ENCODE measurements around the gene IP6K3. TPM values are rescaled to one million over a fixed set of nuclear protein-coding genes. Genes with fewer than 3 reads are reported as not detected.

IP6K3 gene
- total RNA-seq, 1 donor from 2014 or later, result not detected

- DNase-seq, result no peak
- intact Hi-C loops (cut with micrococcal nuclease), result no loop called here
- no peaks in the 10 kb centered on the region for H3K4me1 Mint-ChIP-seq
- H3K9me3 Mint-ChIP-seq, result no peaks in the 10 kb centered on the region
- ATAC-seq (ENCODE audit: low read depth), result no peak
- TF ChIP-seq CTCF (IDR thresholded peaks at IDR 0.05), result no peak
- POLR2A ChIA-PET, result interaction anchor here (1.7 kb wide), 1 partner anchor 10 kb away, joined by 4 read pairs; no protein-coding TSS in a partner anchor
- H3K36me3 Mint-ChIP-seq (ENCODE audit: low read depth), result peaks cover 96% of the 10 kb centered on the region
- no peaks in the 10 kb centered on the region for H3K27me3 Mint-ChIP-seq
- no peak overlapping the region for H3K27ac Mint-ChIP-seq
- CTCF ChIA-PET, result interaction anchor here (1.0 to 1.2 kb wide), 2 partner anchors 8 to 10 kb away, joined by 3 read pairs; no protein-coding TSS in a partner anchor
- H3K4me3 Mint-ChIP-seq, result no peak overlapping the region
These were observed 31.0 kb upstream of the IP6K3 start for GRCh38 chr6:33777398-33778388.

- H3K9me3 Mint-ChIP-seq, result no peaks in the 10 kb centered on the region
- intact Hi-C loops (cut with micrococcal nuclease), result no loop called here
- no peak overlapping the region for H3K4me3 Mint-ChIP-seq
- ChIA-PET CTCF (no interaction called here), POLR2A (no interaction called here)
- ATAC-seq (ENCODE audit: low read depth) (no peak), DNase-seq (no peak)
- no peak for TF ChIP-seq CTCF (IDR thresholded peaks at IDR 0.05)
- H3K27ac Mint-ChIP-seq, result no peak overlapping the region
- no peaks in the 10 kb centered on the region for H3K4me1 Mint-ChIP-seq
- H3K27me3 Mint-ChIP-seq, result no peaks in the 10 kb centered on the region
- peaks cover 95% of the 10 kb centered on the region for H3K36me3 Mint-ChIP-seq (ENCODE audit: low read depth)
These were observed 30.1 kb upstream of the IP6K3 start for GRCh38 chr6:33776764-33777163.

GRCh38 chr6:33776186-33776585 lies 29.5 kb upstream of the IP6K3 start:
- Mint-ChIP-seq H3K9me3 (no peaks in the 10 kb centered on the region), H3K27me3 (no peaks in the 10 kb centered on the region), H3K36me3 (ENCODE audit: low read depth) (peaks cover 89% of the 10 kb centered on the region), H3K4me3 (no peak overlapping the region), H3K4me1 (peaks cover 4% of the 10 kb centered on the region), H3K27ac (no peak overlapping the region)
- no peak for ATAC-seq (ENCODE audit: low read depth)
- CTCF ChIA-PET, result no interaction called here
- DNase-seq, result no peak
- POLR2A ChIA-PET, result no interaction called here
- intact Hi-C loops (cut with micrococcal nuclease), result no loop called here
- no peak for TF ChIP-seq CTCF (IDR thresholded peaks at IDR 0.05)

- DNase-seq (no peak), ATAC-seq (ENCODE audit: low read depth) (no peak)
- Mint-ChIP-seq H3K27me3 (no peaks in the 10 kb centered on the region), H3K27ac (no peak overlapping the region), H3K4me3 (no peak overlapping the region), H3K9me3 (no peaks in the 10 kb centered on the region), H3K4me1 (peaks cover 5% of the 10 kb centered on the region), H3K36me3 (ENCODE audit: low read depth) (peaks cover 75% of the 10 kb centered on the region)
- no peak for TF ChIP-seq CTCF (IDR thresholded peaks at IDR 0.05)
- ChIA-PET POLR2A (no interaction called here), CTCF (no interaction called here)
- intact Hi-C loops (cut with micrococcal nuclease), result no loop called here
These were observed 28.1 kb upstream of the IP6K3 start for GRCh38 chr6:33774774-33775173.

GRCh38 chr6:33772902-33773472 lies 26.3 kb upstream of the IP6K3 start:
- CTCF ChIA-PET, result interaction anchor here (1.1 to 1.2 kb wide), 2 partner anchors 10 to 255 kb away, joined by 3 read pairs; no protein-coding TSS in a partner anchor
- peaks cover 5% of the 10 kb centered on the region for H3K4me1 Mint-ChIP-seq
- no peaks in the 10 kb centered on the region for H3K9me3 Mint-ChIP-seq
- TF ChIP-seq CTCF (IDR thresholded peaks at IDR 0.05), result no peak
- intact Hi-C loops (cut with micrococcal nuclease), result no loop called here
- POLR2A ChIA-PET, result interaction anchor here (0.6 to 1.2 kb wide), 3 partner anchors 14 to 984 kb away, joined by 3 to 4 read pairs (median 4); partner anchors contain the start of gene UQCC2
- peaks cover 5% of the 10 kb centered on the region for H3K27me3 Mint-ChIP-seq
- no peak overlapping the region for H3K4me3 Mint-ChIP-seq
- H3K36me3 Mint-ChIP-seq (ENCODE audit: low read depth), result peaks cover 57% of the 10 kb centered on the region
- H3K27ac Mint-ChIP-seq, result no peak overlapping the region
- DNase-seq, result no peak
- ATAC-seq (ENCODE audit: low read depth), result no peak
